Measurements from ENCODE around the gene TBC1D22A.

- TF ChIP-seq CTCF (IDR thresholded peaks at IDR 0.05; ENCODE audit: poor library complexity, severe bottlenecking) = no peak
- no peak for TF ChIP-seq EP300 (conservative IDR thresholded peaks at IDR 0.05; ENCODE audit: poor library complexity, severe bottlenecking)
- TF ChIP-seq EZH2 (IDR thresholded peaks at IDR 0.05; ENCODE audit: borderline replicate concordance, insufficient read depth, low read length, poor library complexity, severe bottlenecking) = no peak
- no peak for TF ChIP-seq MXI1 (conservative IDR thresholded peaks at IDR 0.05; ENCODE audit: poor library complexity, severe bottlenecking)
- no peak for TF ChIP-seq POLR2AphosphoS5 (IDR thresholded peaks at IDR 0.05)
- no peak for TF ChIP-seq RAD21 (conservative IDR thresholded peaks at IDR 0.05)
- no peak for TF ChIP-seq REST (IDR thresholded peaks at IDR 0.05; ENCODE audit: borderline replicate concordance)
These were observed 228.6 kb downstream of the TBC1D22A start for GRCh38 chr22:46990937-46991550.
